Measurements from ENCODE around the gene NUTM1. TPM values are rescaled to one million over a fixed set of nuclear protein-coding genes. Genes with fewer than 3 reads are reported as not detected.

The NUTM1 gene
- polyA plus RNA-seq, 2 of the 4 experiments (the other 2 are of a cell fraction): not detected

- Histone ChIP-seq H3K4me3 (no peak overlapping the region), H3K9me3 (no peaks in the 10 kb centered on the region), H3K4me2 (no peak overlapping the region), H3K27ac (no peak overlapping the region), H3K4me1 (peaks cover 6% of the 10 kb centered on the region; the same call in 2 of the 3 replicates)
- FAIRE-seq: no peak
- DNase-seq (ENCODE audit: low read depth in 1 of 2, low spot score in 1 of 2): no peak
- WGBS (ENCODE audit: missing lambda C conversion rate): 77% methylated on average over 4 of the region's 4 CpGs
- ChIA-PET CTCF (no interaction called here), POLR2A (no interaction called here)
- no peak for ATAC-seq
- TF ChIP-seq RARB (CRISPR knock-in tag; IDR thresholded peaks at IDR 0.05) (no peak), EHF (CRISPR knock-in tag; IDR thresholded peaks at IDR 0.05) (no peak), NR3C1 (IDR thresholded peaks at IDR 0.05) (no peak), BHLHE40 (IDR thresholded peaks at IDR 0.05; ENCODE audit: low read depth, low read length) (no peak), HOXB13 (CRISPR knock-in tag; IDR thresholded peaks at IDR 0.05; ENCODE audit: low read depth) (no peak), RNF2 (IDR thresholded peaks at IDR 0.05; ENCODE audit: borderline replicate concordance, low read depth) (no peak), NPAS2 (CRISPR knock-in tag; IDR thresholded peaks at IDR 0.05; ENCODE audit: borderline replicate concordance) (no peak), HOXB5 (CRISPR knock-in tag; IDR thresholded peaks at IDR 0.05) (no peak)
- TF ChIP-seq, protein P1, sequence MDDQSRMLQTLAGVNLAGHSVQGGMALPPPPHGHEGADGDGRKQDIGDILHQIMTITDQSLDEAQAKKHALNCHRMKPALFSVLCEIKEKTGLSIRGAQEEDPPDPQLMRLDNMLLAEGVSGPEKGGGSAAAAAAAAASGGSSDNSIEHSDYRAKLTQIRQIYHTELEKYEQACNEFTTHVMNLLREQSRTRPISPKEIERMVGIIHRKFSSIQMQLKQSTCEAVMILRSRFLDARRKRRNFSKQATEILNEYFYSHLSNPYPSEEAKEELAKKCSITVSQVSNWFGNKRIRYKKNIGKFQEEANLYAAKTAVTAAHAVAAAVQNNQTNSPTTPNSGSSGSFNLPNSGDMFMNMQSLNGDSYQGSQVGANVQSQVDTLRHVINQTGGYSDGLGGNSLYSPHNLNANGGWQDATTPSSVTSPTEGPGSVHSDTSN (IDR thresholded peaks at IDR 0.05): no peak
- TF ChIP-seq, protein P2, sequence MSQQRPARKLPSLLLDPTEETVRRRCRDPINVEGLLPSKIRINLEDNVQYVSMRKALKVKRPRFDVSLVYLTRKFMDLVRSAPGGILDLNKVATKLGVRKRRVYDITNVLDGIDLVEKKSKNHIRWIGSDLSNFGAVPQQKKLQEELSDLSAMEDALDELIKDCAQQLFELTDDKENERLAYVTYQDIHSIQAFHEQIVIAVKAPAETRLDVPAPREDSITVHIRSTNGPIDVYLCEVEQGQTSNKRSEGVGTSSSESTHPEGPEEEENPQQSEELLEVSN (IDR thresholded peaks at IDR 0.05; ENCODE audit: borderline replicate concordance, low read depth): no peak
- TF ChIP-seq, protein P3, sequence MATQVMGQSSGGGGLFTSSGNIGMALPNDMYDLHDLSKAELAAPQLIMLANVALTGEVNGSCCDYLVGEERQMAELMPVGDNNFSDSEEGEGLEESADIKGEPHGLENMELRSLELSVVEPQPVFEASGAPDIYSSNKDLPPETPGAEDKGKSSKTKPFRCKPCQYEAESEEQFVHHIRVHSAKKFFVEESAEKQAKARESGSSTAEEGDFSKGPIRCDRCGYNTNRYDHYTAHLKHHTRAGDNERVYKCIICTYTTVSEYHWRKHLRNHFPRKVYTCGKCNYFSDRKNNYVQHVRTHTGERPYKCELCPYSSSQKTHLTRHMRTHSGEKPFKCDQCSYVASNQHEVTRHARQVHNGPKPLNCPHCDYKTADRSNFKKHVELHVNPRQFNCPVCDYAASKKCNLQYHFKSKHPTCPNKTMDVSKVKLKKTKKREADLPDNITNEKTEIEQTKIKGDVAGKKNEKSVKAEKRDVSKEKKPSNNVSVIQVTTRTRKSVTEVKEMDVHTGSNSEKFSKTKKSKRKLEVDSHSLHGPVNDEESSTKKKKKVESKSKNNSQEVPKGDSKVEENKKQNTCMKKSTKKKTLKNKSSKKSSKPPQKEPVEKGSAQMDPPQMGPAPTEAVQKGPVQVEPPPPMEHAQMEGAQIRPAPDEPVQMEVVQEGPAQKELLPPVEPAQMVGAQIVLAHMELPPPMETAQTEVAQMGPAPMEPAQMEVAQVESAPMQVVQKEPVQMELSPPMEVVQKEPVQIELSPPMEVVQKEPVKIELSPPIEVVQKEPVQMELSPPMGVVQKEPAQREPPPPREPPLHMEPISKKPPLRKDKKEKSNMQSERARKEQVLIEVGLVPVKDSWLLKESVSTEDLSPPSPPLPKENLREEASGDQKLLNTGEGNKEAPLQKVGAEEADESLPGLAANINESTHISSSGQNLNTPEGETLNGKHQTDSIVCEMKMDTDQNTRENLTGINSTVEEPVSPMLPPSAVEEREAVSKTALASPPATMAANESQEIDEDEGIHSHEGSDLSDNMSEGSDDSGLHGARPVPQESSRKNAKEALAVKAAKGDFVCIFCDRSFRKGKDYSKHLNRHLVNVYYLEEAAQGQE (IDR thresholded peaks at IDR 0.05): no peak
Observed at GRCh38 chr15:34334672-34335071, 8.4 kb upstream of the NUTM1 start.

GRCh38 chr15:34335176-34336032 lies 7.7 kb upstream of the NUTM1 start:
- H3K4me2 ChIP-seq: no peak overlapping the region
- FAIRE-seq: no peak

GRCh38 chr15:34336231-34336990 lies 6.7 kb upstream of the NUTM1 start:
- H3K4me1 ChIP-seq: peaks cover 8% of the 10 kb centered on the region; the same call in 2 of the 3 replicates
- no peaks in the 10 kb centered on the region for H3K9me3 ChIP-seq
- peak overlapping the region; percentile 64; the same call in 2 of the 3 replicates for H3K4me3 ChIP-seq
- ChIA-PET POLR2A (no interaction called here), CTCF (interaction anchor here (1.0 to 5.1 kb wide), 4 partner anchors 8 to 227 kb away, joined by 3 to 34 read pairs (median 8); partner anchors contain the start of gene LPCAT4)
- TF ChIP-seq JUN (IDR thresholded peaks at IDR 0.05): no peak
- TF ChIP-seq TP53 (CRISPR knock-in tag; IDR thresholded peaks at IDR 0.05): no peak
- no peak for TF ChIP-seq ZNF302 (CRISPR knock-in tag; IDR thresholded peaks at IDR 0.05)
- TF ChIP-seq HEYL (CRISPR knock-in tag; IDR thresholded peaks at IDR 0.05): no peak
- no peak for TF ChIP-seq EP300 (IDR thresholded peaks at IDR 0.05)
- TF ChIP-seq FOSB (CRISPR knock-in tag; IDR thresholded peaks at IDR 0.05): no peak
- no peak for TF ChIP-seq CBX2 (IDR thresholded peaks at IDR 0.05; ENCODE audit: borderline replicate concordance, low read depth)
- TF ChIP-seq EHF (CRISPR knock-in tag; IDR thresholded peaks at IDR 0.05): no peak
- peak overlapping the region; percentile 88 for H3K4me2 ChIP-seq
- FAIRE-seq (no peak), ATAC-seq (no peak), DNase-seq (ENCODE audit: low read depth in 1 of 2, low spot score in 1 of 2) (no peak)
- no peak overlapping the region; a peak in 1 of 6 replicates for H3K27ac ChIP-seq
- WGBS (ENCODE audit: missing lambda C conversion rate): 91% methylated on average over 16 of the region's 16 CpGs

More at GRCh38 chr15:34335176-34336032, 7.7 kb upstream of the NUTM1 start:
- TF ChIP-seq NFE2L2 (conservative IDR thresholded peaks at IDR 0.05; ENCODE audit: low read length) (no peak), JUNB (IDR thresholded peaks at IDR 0.05) (no peak), ZSCAN20 (CRISPR knock-in tag; IDR thresholded peaks at IDR 0.05) (no peak), HDAC2 (IDR thresholded peaks at IDR 0.05) (no peak)
- CTCF ChIA-PET: interaction anchor here (1.0 kb wide), 2 partner anchors 31 to 226 kb away, joined by 3 to 4 read pairs; no protein-coding TSS in a partner anchor
- POLR2A ChIA-PET: no interaction called here
- DNase-seq (ENCODE audit: low read depth in 1 of 2, low spot score in 1 of 2) (no peak), ATAC-seq (no peak)
- 77% methylated on average over 3 of the region's 3 CpGs for WGBS (ENCODE audit: missing lambda C conversion rate)
- H3K27ac ChIP-seq: no peak overlapping the region
- no peaks in the 10 kb centered on the region for H3K9me3 ChIP-seq
- H3K4me3 ChIP-seq: no peak overlapping the region
- peaks cover 6% of the 10 kb centered on the region; the same call in 2 of the 3 replicates for H3K4me1 ChIP-seq
